H1 (cell line): ENCODE results near the gene SYPL1. TPM values are rescaled to one million over a fixed set of nuclear protein-coding genes. Genes with fewer than 3 reads are reported as not detected.

Source experiments
- CTBP2 ChIP-seq: IDR thresholded peaks from 2 replicates; pipeline ENCODE4 v1.7.0; 2011; ENCODE audit warnings: borderline replicate concordance, mild to moderate bottlenecking, moderate library complexity, mixed read lengths, low read length; ENCODE audit not compliant: insufficient read depth, insufficient read length
- RBBP5 ChIP-seq: IDR thresholded peaks from 2 replicates; pipeline ENCODE4 v1.7.1; 2012; ENCODE audit warnings: low read depth, mild to moderate bottlenecking, inconsistent platforms, low read length, moderate library complexity, borderline replicate concordance
- SIN3A ChIP-seq, 2 experiments: IDR thresholded peaks in 1 of 2; conservative IDR thresholded peaks in 1 of 2; 2 replicates each; pipeline ENCODE4 v1.6.1; 2011 to 2012; ENCODE audit warnings: low read length in 2 of 2, improper control_type of control experiment in 1 of 2, low read depth in 1 of 2, mild to moderate bottlenecking in 1 of 2
- TBP ChIP-seq: IDR thresholded peaks from 2 replicates; pipeline ENCODE4 v1.6.1; 2011; ENCODE audit warnings: low read depth, low read length, improper control_type of control experiment
- polyA plus RNA-seq, 7 experiments: library from polyadenylated mRNA; depleted of rRNA in 3 of 7; stranded (reverse) in 5 of 7; unstranded in 2 of 7; fragments of >200 nt in 5 of 7; fragments of 200-250 nt in 2 of 7; gene quantifications; 1 replicate in 5 of 7; 2 replicates in 1 of 7; 4 replicates in 1 of 7; pipeline versions ENCODE4 v1.2.1 to v1.2.3, GENCODE V29; 2011 to 2013; ENCODE audit warnings: missing spikeins in 2 of 7, mixed read lengths in 2 of 7
- total RNA-seq: library from RNA; stranded (reverse); fragmentation: NEBNext Ultra II Directional; extraction: Animal tissue kit (Norgen Biotek cat#: 25700); gene quantifications from 2 replicates; pipeline ENCODE4 v1.2.1, GENCODE V29; 2021

The SYPL1 gene
- total and polyA plus RNA-seq, 2 of the 8 experiments (the other 6 are each of a cell fraction or from before 2014, with no cell fraction given), result 44.9 to 57.7 TPM

- no peak for TF ChIP-seq TBP
- TF ChIP-seq SIN3A (conservative IDR thresholded peaks at IDR 0.05 in 1 of 2, IDR thresholded peaks at IDR 0.05 in 1 of 2; ENCODE audit: low read depth in 1 of 2, low read length in 2 of 2), result no peak
- TF ChIP-seq CTBP2, result no peak
- no peak for TF ChIP-seq RBBP5
Measured at GRCh38 chr7:106052681-106053080, 59.4 kb downstream of the SYPL1 start (continued).
